ENCODE measurements around the gene SAMD9L.

The SAMD9L gene

GRCh38 chr7:93145354-93145753 lies 2.8 kb downstream of the SAMD9L start:
- ATAC-seq, result no peak
- no peak for TF ChIP-seq ISL1 (CRISPR knock-in tag; IDR thresholded peaks at IDR 0.05)
- TF ChIP-seq PPARA (CRISPR knock-in tag; IDR thresholded peaks at IDR 0.05; ENCODE audit: borderline replicate concordance), result no peak
- TF ChIP-seq ZFP3 (CRISPR knock-in tag; IDR thresholded peaks at IDR 0.05), result no peak
- TF ChIP-seq SNAI2 (CRISPR knock-in tag; IDR thresholded peaks at IDR 0.05), result no peak
- TF ChIP-seq ZC3H10 (CRISPR knock-in tag; IDR thresholded peaks at IDR 0.05), result no peak
- no peak for TF ChIP-seq PATZ1 (CRISPR knock-in tag; IDR thresholded peaks at IDR 0.05; ENCODE audit: borderline replicate concordance)

GRCh38 chr7:93142127-93142526 lies 6.1 kb downstream of the SAMD9L start:
- no peak for ATAC-seq

More at GRCh38 chr7:93142127-93142526, 6.1 kb downstream of the SAMD9L start:
- TF ChIP-seq TOX (CRISPR knock-in tag; IDR thresholded peaks at IDR 0.05; ENCODE audit: borderline replicate concordance) (no peak), ZNF565 (CRISPR knock-in tag; conservative IDR thresholded peaks at IDR 0.05; ENCODE audit: low read depth) (no peak), CREB5 (CRISPR knock-in tag; IDR thresholded peaks at IDR 0.05; ENCODE audit: low read depth) (no peak), TCF4 (CRISPR knock-in tag; IDR thresholded peaks at IDR 0.05; ENCODE audit: borderline replicate concordance) (no peak), PATZ1 (CRISPR knock-in tag; IDR thresholded peaks at IDR 0.05; ENCODE audit: borderline replicate concordance) (no peak), TSHZ2 (CRISPR knock-in tag; IDR thresholded peaks at IDR 0.05) (no peak), ZFP30 (CRISPR knock-in tag; IDR thresholded peaks at IDR 0.05) (no peak), OSR1 (CRISPR knock-in tag; IDR thresholded peaks at IDR 0.05) (no peak), ISL1 (CRISPR knock-in tag; IDR thresholded peaks at IDR 0.05) (no peak), BACH2 (CRISPR knock-in tag; IDR thresholded peaks at IDR 0.05; ENCODE audit: borderline replicate concordance) (no peak), CSRNP3 (CRISPR knock-in tag; IDR thresholded peaks at IDR 0.05) (no peak), ESRRG (CRISPR knock-in tag; IDR thresholded peaks at IDR 0.05) (no peak), POU6F1 (CRISPR knock-in tag; IDR thresholded peaks at IDR 0.05; ENCODE audit: borderline replicate concordance, low read depth) (no peak), ZNF8 (CRISPR knock-in tag; IDR thresholded peaks at IDR 0.05) (no peak), CSDC2 (CRISPR knock-in tag; IDR thresholded peaks at IDR 0.05) (no peak), ZNF70 (CRISPR knock-in tag; IDR thresholded peaks at IDR 0.05) (no peak), ZFP3 (CRISPR knock-in tag; IDR thresholded peaks at IDR 0.05) (no peak), RARB (CRISPR knock-in tag; IDR thresholded peaks at IDR 0.05) (no peak), PPARA (CRISPR knock-in tag; IDR thresholded peaks at IDR 0.05; ENCODE audit: borderline replicate concordance) (no peak)
